ENCODE results near the gene TPRA1.

The TPRA1 gene

GRCh38 chr3:127552038-127552437, 38.5 kb downstream of the TPRA1 start:
- H3K36me3 ChIP-seq (ENCODE audit: insufficient read depth, low read length) = no peaks in the 10 kb centered on the region

DNA sequence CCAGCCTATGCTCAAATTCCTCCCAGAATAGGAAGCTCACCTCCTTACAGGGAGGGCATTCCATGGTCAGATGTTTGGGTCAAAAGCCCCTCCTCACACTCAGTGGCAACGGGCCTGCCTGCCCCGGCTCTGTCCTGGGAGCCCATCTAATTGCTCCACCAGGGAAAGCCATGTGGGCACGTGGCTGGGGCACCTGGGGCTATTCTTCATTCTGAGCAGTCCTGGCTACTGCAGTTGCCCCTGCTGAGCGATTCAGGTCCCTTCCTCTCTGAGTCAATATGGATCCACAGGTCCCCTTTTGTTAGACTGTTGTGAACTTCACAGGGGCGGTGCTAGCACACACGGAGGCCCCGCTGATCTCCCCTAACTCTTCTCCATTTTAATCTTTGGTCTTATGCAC, 39.4 kb downstream of the TPRA1 start:
- Histone ChIP-seq H3K9me3 (ENCODE audit: low read length) (no peaks in the 10 kb centered on the region), H3K4me1 (ENCODE audit: insufficient read depth, low read length) (peaks cover 9% of the 10 kb centered on the region), H2AFZ (ENCODE audit: low read depth, low read length) (no peak overlapping the region), H3K27me3 (ENCODE audit: insufficient read depth, low read length) (no peaks in the 10 kb centered on the region), H3K4me3 (ENCODE audit: low read length) (no peak overlapping the region), H3K36me3 (ENCODE audit: insufficient read depth, low read length) (no peaks in the 10 kb centered on the region)

More at GRCh38 chr3:127552038-127552437, 38.5 kb downstream of the TPRA1 start:
- H3K9me3 ChIP-seq (ENCODE audit: low read length) = no peaks in the 10 kb centered on the region
- peaks cover 9% of the 10 kb centered on the region for H3K4me1 ChIP-seq (ENCODE audit: insufficient read depth, low read length)
- no peak overlapping the region for H2AFZ ChIP-seq (ENCODE audit: low read depth, low read length)
- no peak overlapping the region for H3K4me3 ChIP-seq (ENCODE audit: low read length)
- H3K27me3 ChIP-seq (ENCODE audit: insufficient read depth, low read length) = no peaks in the 10 kb centered on the region

DNA sequence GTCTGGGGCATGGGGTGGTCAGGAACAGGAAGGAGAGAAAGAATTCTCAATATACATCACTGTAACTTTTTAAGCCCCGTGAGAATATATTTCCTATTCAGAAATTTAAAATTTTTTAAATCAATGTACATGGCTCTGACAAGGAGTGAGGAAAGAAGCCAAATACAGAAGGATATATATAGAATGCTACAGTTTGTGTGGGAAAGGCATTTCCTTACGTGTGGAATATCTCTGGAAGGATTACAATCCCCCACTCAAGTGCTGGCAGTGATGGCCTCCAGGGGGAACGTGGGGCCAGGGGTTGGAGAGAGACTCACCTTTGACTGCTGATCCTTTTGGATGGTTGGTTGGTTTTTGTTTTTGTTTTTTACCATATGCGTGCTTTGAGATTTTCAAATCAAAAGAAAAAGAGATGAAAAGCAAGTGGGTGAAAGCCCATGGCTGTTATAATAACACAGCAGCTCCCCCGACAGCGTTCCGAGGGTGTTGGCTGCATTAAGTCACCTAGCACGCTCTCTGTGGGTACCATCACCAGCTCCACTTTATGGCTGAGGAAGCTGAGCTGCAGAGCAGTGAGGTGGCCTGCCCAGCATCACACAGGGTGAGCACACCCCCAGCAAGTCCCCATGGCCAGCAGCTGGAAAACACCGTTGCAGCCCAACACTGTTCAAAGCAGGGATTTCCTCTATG, 39.9 kb downstream of the TPRA1 start:
- H3K4me3 ChIP-seq (ENCODE audit: low read length) = no peak overlapping the region
- no peak overlapping the region for H2AFZ ChIP-seq (ENCODE audit: low read depth, low read length)
- H3K9me3 ChIP-seq (ENCODE audit: low read length) = no peaks in the 10 kb centered on the region
- H3K4me1 ChIP-seq (ENCODE audit: insufficient read depth, low read length) = peaks cover 10% of the 10 kb centered on the region
- no peaks in the 10 kb centered on the region for H3K36me3 ChIP-seq (ENCODE audit: insufficient read depth, low read length)
- no peaks in the 10 kb centered on the region for H3K27me3 ChIP-seq (ENCODE audit: insufficient read depth, low read length)

DNA sequence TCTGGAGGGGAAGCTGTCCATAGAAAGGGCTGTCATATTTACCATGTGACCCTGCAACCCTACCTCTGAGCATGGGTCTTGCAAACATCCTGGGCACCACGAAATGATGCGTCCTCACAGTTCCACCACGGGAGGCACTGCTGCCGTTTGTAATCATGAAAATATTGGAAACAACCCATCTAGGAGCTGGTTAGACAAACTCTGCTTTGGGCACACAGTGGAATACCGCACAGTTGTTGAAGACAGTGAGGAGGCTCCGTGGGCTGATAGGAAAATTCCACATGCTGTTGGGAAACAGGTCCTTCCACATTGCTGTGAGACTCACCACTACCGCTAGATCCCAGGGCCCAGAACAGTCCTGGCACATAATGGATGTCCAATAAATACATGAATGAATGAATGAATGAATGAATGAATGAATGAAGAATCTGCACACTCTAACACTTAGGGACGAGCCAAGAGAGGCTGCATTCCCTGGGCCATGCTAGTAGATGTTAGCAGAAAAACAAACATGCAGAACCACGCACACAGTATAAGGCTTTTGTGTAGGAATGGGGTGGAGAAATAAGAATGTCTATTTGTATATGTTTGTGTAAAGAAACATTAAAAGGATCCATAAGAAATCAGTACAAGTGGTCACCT, 40.6 kb downstream of the TPRA1 start:
- no peak overlapping the region for H3K4me3 ChIP-seq (ENCODE audit: low read length)
- no peak overlapping the region for H2AFZ ChIP-seq (ENCODE audit: low read depth, low read length)
- H3K9me3 ChIP-seq (ENCODE audit: low read length) = no peaks in the 10 kb centered on the region
- no peaks in the 10 kb centered on the region for H3K36me3 ChIP-seq (ENCODE audit: insufficient read depth, low read length)
- H3K4me1 ChIP-seq (ENCODE audit: insufficient read depth, low read length) = peaks cover 16% of the 10 kb centered on the region
- H3K27me3 ChIP-seq (ENCODE audit: insufficient read depth, low read length) = no peaks in the 10 kb centered on the region

GRCh38 chr3:127547761-127548605, 42.5 kb downstream of the TPRA1 start:
- no peak overlapping the region for H2AFZ ChIP-seq (ENCODE audit: low read depth, low read length)
- peak overlapping the region; percentile 29 for H3K4me3 ChIP-seq (ENCODE audit: low read length)
- no peaks in the 10 kb centered on the region for H3K36me3 ChIP-seq (ENCODE audit: insufficient read depth, low read length)
- no peaks in the 10 kb centered on the region for H3K9me3 ChIP-seq (ENCODE audit: low read length)
- H3K27me3 ChIP-seq (ENCODE audit: insufficient read depth, low read length) = no peaks in the 10 kb centered on the region
- peaks cover 16% of the 10 kb centered on the region for H3K4me1 ChIP-seq (ENCODE audit: insufficient read depth, low read length)

- Histone ChIP-seq H3K9me3 (ENCODE audit: low read length) (no peaks in the 10 kb centered on the region), H3K27me3 (ENCODE audit: insufficient read depth, low read length) (no peaks in the 10 kb centered on the region), H3K4me3 (ENCODE audit: low read length) (no peak overlapping the region), H3K4me1 (ENCODE audit: insufficient read depth, low read length) (peaks cover 16% of the 10 kb centered on the region), H2AFZ (ENCODE audit: low read depth, low read length) (no peak overlapping the region), H3K36me3 (ENCODE audit: insufficient read depth, low read length) (no peaks in the 10 kb centered on the region)
Observed at GRCh38 chr3:127546970-127547733, 43.4 kb downstream of the TPRA1 start.

GRCh38 chr3:127546554-127546953, 44.0 kb downstream of the TPRA1 start:
- Histone ChIP-seq H3K9me3 (ENCODE audit: low read length) (no peaks in the 10 kb centered on the region), H3K4me1 (ENCODE audit: insufficient read depth, low read length) (peaks cover 16% of the 10 kb centered on the region), H3K4me3 (ENCODE audit: low read length) (no peak overlapping the region), H3K36me3 (ENCODE audit: insufficient read depth, low read length) (no peaks in the 10 kb centered on the region), H3K27me3 (ENCODE audit: insufficient read depth, low read length) (no peaks in the 10 kb centered on the region), H2AFZ (ENCODE audit: low read depth, low read length) (no peak overlapping the region)

DNA sequence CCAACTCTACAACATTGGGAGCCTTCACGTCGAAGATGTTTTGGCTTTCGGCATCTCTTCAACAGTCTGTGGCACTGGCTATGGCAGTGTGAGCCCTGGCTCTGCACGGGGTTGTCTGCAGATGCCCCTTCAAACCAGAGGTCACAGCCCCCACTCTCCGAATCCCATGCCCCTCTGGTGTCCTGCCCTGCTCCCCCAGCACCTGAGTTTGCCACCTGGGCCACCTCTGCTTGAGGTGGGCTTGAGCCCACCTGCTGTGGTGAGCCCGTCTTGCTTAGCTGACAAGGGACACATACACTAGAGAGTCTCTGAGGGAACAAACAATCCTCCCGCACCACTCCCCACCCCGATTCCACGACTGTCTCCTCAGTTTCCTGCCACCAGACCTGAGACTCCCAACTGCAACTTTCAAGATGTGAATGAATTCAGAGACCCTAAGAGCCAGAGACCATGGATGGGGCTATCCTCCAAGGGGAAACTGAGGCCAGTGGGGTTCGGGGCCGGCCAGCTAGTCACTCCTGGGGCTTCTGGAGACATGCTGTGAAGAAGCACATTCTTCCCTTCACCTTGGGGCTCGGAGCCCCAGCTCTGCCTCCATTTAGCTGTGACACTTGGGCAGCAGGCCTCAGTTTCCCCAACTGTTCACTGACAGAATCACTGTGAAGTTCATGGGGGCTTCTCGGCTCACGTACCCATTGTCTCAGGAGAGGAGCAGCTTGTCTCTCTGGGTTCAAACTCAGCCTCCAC, 44.6 kb downstream of the TPRA1 start:
- Histone ChIP-seq H3K27me3 (ENCODE audit: insufficient read depth, low read length) (no peaks in the 10 kb centered on the region), H3K4me1 (ENCODE audit: insufficient read depth, low read length) (peaks cover 16% of the 10 kb centered on the region), H3K36me3 (ENCODE audit: insufficient read depth, low read length) (no peaks in the 10 kb centered on the region), H3K4me3 (ENCODE audit: low read length) (no peak overlapping the region), H3K9me3 (ENCODE audit: low read length) (no peaks in the 10 kb centered on the region), H2AFZ (ENCODE audit: low read depth, low read length) (no peak overlapping the region)

DNA sequence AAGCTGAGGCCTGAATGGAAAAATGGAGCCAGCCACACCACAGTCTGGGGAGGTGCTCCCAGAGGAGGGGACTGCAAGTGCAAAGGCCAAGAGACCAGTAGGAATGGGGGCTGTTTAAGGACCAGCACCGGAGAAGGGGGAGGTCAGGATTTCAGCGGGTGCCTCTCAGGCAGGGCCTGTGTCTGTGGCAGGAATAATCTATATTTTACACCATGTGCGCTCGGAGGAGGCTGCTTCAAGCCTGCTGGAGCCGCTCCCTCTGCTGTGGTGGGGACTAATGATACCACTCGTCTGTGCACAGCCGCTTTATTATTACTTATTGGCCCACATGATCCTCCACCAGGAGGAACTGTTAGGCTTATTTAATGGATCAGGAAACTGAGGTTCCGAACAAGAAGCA, 45.3 kb downstream of the TPRA1 start:
- no peaks in the 10 kb centered on the region for H3K27me3 ChIP-seq (ENCODE audit: insufficient read depth, low read length)
- H3K4me3 ChIP-seq (ENCODE audit: low read length) = no peak overlapping the region
- H3K4me1 ChIP-seq (ENCODE audit: insufficient read depth, low read length) = peaks cover 16% of the 10 kb centered on the region
- H3K9me3 ChIP-seq (ENCODE audit: low read length) = no peaks in the 10 kb centered on the region
- H3K36me3 ChIP-seq (ENCODE audit: insufficient read depth, low read length) = no peaks in the 10 kb centered on the region
- no peak overlapping the region for H2AFZ ChIP-seq (ENCODE audit: low read depth, low read length)

DNA sequence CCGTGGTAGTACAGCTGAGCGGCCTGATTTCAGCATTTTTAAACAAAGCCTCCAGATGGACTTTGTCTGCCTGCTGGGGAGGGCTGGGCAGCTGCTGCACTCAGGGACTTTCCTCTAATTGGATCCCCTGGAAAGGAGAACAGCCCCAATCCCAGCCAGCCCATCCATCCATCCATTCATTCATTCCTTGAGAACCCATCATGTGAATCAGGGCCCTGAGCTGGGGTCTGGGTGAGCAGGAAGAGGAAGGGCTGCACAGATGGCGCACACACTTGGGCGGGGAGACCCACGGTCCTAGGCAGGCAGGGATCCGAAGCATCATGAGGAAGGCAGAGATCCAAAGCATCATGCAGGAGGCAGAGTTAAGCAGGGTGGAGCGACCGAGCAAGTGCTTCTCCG, 45.7 kb downstream of the TPRA1 start:
- Histone ChIP-seq H2AFZ (ENCODE audit: low read depth, low read length) (no peak overlapping the region), H3K9me3 (ENCODE audit: low read length) (no peaks in the 10 kb centered on the region), H3K27me3 (ENCODE audit: insufficient read depth, low read length) (no peaks in the 10 kb centered on the region), H3K4me1 (ENCODE audit: insufficient read depth, low read length) (peaks cover 16% of the 10 kb centered on the region), H3K4me3 (ENCODE audit: low read length) (no peak overlapping the region), H3K36me3 (ENCODE audit: insufficient read depth, low read length) (no peaks in the 10 kb centered on the region)

DNA sequence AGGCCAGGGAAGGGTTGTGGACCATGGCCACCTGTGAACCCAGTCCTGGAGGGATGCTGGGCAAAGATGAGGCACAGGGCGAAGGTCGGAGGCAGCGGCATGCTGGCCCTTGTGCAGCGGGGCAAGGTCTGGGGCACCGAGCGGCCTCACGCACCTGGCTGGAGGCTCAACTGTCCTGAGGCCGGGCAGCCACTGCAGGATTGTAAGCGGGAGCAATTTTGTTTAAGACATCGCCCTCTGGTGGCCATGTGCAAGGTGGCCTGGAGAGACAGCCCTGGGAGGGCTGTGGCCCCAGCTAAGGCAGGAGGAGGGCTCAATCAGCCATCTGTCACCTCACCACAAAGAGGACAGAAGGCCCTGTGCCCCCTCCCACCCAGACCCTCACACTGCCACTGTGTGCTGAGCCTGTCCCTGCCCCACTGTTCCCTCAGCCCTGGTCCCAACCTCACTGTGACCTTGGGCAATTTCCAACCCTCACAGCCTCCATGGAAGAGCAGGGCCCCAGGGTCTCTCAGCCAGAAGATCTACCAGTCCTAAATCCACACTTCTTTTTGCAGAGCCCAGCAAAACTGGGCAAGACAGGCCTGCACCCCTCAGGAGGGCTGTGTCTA, 46.2 kb downstream of the TPRA1 start:
- Histone ChIP-seq H3K4me3 (ENCODE audit: low read length) (no peak overlapping the region), H3K36me3 (ENCODE audit: insufficient read depth, low read length) (no peaks in the 10 kb centered on the region), H3K4me1 (ENCODE audit: insufficient read depth, low read length) (peaks cover 16% of the 10 kb centered on the region), H3K9me3 (ENCODE audit: low read length) (no peaks in the 10 kb centered on the region), H3K27me3 (ENCODE audit: insufficient read depth, low read length) (no peaks in the 10 kb centered on the region), H2AFZ (ENCODE audit: low read depth, low read length) (no peak overlapping the region)

DNA sequence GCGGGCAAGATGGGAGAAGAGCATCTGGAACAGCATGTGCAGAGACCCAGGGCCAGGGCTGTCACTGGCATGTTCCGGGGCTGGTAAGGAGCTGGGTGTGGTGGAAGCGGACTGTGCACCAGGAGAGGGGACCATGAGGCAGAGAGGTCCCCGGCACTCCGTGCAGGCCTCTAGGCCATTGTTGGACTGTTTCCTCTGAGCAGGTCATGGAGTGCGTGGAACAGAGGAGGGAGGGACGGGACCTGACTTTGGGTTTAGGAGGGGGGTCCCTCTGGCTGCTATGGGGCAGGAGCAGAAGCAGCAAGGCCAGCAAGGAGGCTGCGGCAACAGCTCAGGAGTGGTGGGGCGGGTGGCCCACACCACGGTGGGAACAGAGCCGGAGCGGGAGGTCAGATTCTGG, 47.1 kb downstream of the TPRA1 start:
- H3K4me3 ChIP-seq (ENCODE audit: low read length) = no peak overlapping the region
- no peaks in the 10 kb centered on the region for H3K9me3 ChIP-seq (ENCODE audit: low read length)
- H3K36me3 ChIP-seq (ENCODE audit: insufficient read depth, low read length) = no peaks in the 10 kb centered on the region
- peaks cover 16% of the 10 kb centered on the region for H3K4me1 ChIP-seq (ENCODE audit: insufficient read depth, low read length)
- no peaks in the 10 kb centered on the region for H3K27me3 ChIP-seq (ENCODE audit: insufficient read depth, low read length)
- H2AFZ ChIP-seq (ENCODE audit: low read depth, low read length) = no peak overlapping the region
